ENCODE results near the gene ABLIM1.

The ABLIM1 gene

GRCh38 chr10:114458216-114458920 lies 199.7 kb downstream of the ABLIM1 start:
- TF ChIP-seq CTCF (IDR thresholded peaks at IDR 0.05) (no peak), ZFX (IDR thresholded peaks at IDR 0.05; ENCODE audit: borderline replicate concordance) (no peak)
- H3K27ac ChIP-seq = no peak overlapping the region

- TF ChIP-seq CTCF (IDR thresholded peaks at IDR 0.05) = no peak
- no peak overlapping the region for H3K27ac ChIP-seq
These were observed 204.5 kb downstream of the ABLIM1 start for GRCh38 chr10:114453576-114453975.

- TF ChIP-seq CTCF (IDR thresholded peaks at IDR 0.05) (no peak), ZFX (IDR thresholded peaks at IDR 0.05; ENCODE audit: borderline replicate concordance) (no peak)
- H3K27ac ChIP-seq = no peak overlapping the region
These were observed 209.2 kb downstream of the ABLIM1 start for GRCh38 chr10:114448897-114449296.

GRCh38 chr10:114445332-114445731 lies 212.7 kb downstream of the ABLIM1 start:
- no peak overlapping the region for H3K27ac ChIP-seq
- TF ChIP-seq ZFX (IDR thresholded peaks at IDR 0.05; ENCODE audit: borderline replicate concordance) (no peak), CTCF (IDR thresholded peaks at IDR 0.05) (no peak)

GRCh38 chr10:114444819-114445218 lies 213.3 kb downstream of the ABLIM1 start:
- H3K27ac ChIP-seq = no peak overlapping the region
- no peak for TF ChIP-seq ZFX (IDR thresholded peaks at IDR 0.05; ENCODE audit: borderline replicate concordance)
- no peak for TF ChIP-seq CTCF (IDR thresholded peaks at IDR 0.05)

GRCh38 chr10:114442091-114442630 lies 215.9 kb downstream of the ABLIM1 start:
- H3K27ac ChIP-seq = no peak overlapping the region

More at GRCh38 chr10:114442091-114442630, 215.9 kb downstream of the ABLIM1 start:
- no peak for TF ChIP-seq CTCF (IDR thresholded peaks at IDR 0.05)
- no peak for TF ChIP-seq ZFX (IDR thresholded peaks at IDR 0.05; ENCODE audit: borderline replicate concordance)

All from 22Rv1 (cell line).